Measurements from ENCODE around the gene USP4. TPM values are rescaled to one million over a fixed set of nuclear protein-coding genes. Genes with fewer than 3 reads are reported as not detected.

Gene USP4
- total RNA-seq, 1 donor from 2014 or later, result 21.0 TPM

GRCh38 chr3:49266410-49267095 is 73.3 kb downstream of the USP4 start:
- H3K27ac ChIP-seq, result no peak overlapping the region
- no peak overlapping the region for H3K9ac ChIP-seq
- H3K4me3 ChIP-seq, result no peak overlapping the region
- no peaks in the 10 kb centered on the region for H3K36me3 ChIP-seq
- H3K79me2 ChIP-seq (ENCODE audit: low read depth), result no peaks in the 10 kb centered on the region
- no peaks in the 10 kb centered on the region for H4K20me1 ChIP-seq (ENCODE audit: low read depth)
- DNase-seq (ENCODE audit: low spot score), result no peak
- peak overlapping the region; percentile 50 for H3K27ac Mint-ChIP-seq
- H3K9me3 Mint-ChIP-seq, result no peaks in the 10 kb centered on the region
- H3K9me3 ChIP-seq (ENCODE audit: low read depth), result no peaks in the 10 kb centered on the region
- H3F3A ChIP-seq (ENCODE audit: low read depth), result no peaks in the 10 kb centered on the region
- H3K4me2 ChIP-seq, result no peak overlapping the region
- H2AFZ ChIP-seq (replicated peaks), result no peak overlapping the region
- no peaks in the 10 kb centered on the region for H3K4me1 ChIP-seq
- H3K27me3 Mint-ChIP-seq (ENCODE audit: insufficient read depth, low read depth), result peaks cover 2% of the 10 kb centered on the region
- no peak overlapping the region for H3K4me3 Mint-ChIP-seq
- no peaks in the 10 kb centered on the region for H3K27me3 ChIP-seq
- H3K4me1 Mint-ChIP-seq, result peaks cover 17% of the 10 kb centered on the region
- TF ChIP-seq EZH2 (IDR thresholded peaks at IDR 0.05) (no peak), EZH2phosphoT487 (IDR thresholded peaks at IDR 0.05) (no peak), CTCF (IDR thresholded peaks at IDR 0.05) (no peak)
- peaks cover 10% of the 10 kb centered on the region for H3K36me3 Mint-ChIP-seq

GRCh38 chr3:49265661-49266386 is 74.0 kb downstream of the USP4 start:
- no peak overlapping the region for H3K4me3 Mint-ChIP-seq
- no peaks in the 10 kb centered on the region for H3K9me3 Mint-ChIP-seq
- Histone ChIP-seq H3K4me2 (no peak overlapping the region), H3F3A (ENCODE audit: low read depth) (no peaks in the 10 kb centered on the region), H3K9ac (no peak overlapping the region), H3K27me3 (no peaks in the 10 kb centered on the region), H2AFZ (replicated peaks) (no peak overlapping the region), H4K20me1 (ENCODE audit: low read depth) (no peaks in the 10 kb centered on the region), H3K27ac (no peak overlapping the region), H3K4me3 (no peak overlapping the region), H3K79me2 (ENCODE audit: low read depth) (no peaks in the 10 kb centered on the region), H3K36me3 (no peaks in the 10 kb centered on the region), H3K9me3 (ENCODE audit: low read depth) (no peaks in the 10 kb centered on the region), H3K4me1 (no peaks in the 10 kb centered on the region)
- H3K4me1 Mint-ChIP-seq, result peaks cover 24% of the 10 kb centered on the region
- peaks cover 2% of the 10 kb centered on the region for H3K27me3 Mint-ChIP-seq (ENCODE audit: insufficient read depth, low read depth)
- no peak for DNase-seq (ENCODE audit: low spot score)
- peaks cover 10% of the 10 kb centered on the region for H3K36me3 Mint-ChIP-seq
- H3K27ac Mint-ChIP-seq, result no peak overlapping the region
- TF ChIP-seq EZH2 (IDR thresholded peaks at IDR 0.05), result no peak
- TF ChIP-seq EZH2phosphoT487 (IDR thresholded peaks at IDR 0.05), result no peak
- no peak for TF ChIP-seq CTCF (IDR thresholded peaks at IDR 0.05)

- no peaks in the 10 kb centered on the region for H3K79me2 ChIP-seq (ENCODE audit: low read depth)
- H3K9ac ChIP-seq, result no peak overlapping the region
- no peak for DNase-seq (ENCODE audit: low spot score)
- no peaks in the 10 kb centered on the region for H3K4me1 ChIP-seq
- H3K9me3 Mint-ChIP-seq, result no peaks in the 10 kb centered on the region
- peaks cover 27% of the 10 kb centered on the region for H3K4me1 Mint-ChIP-seq
- H3K4me3 Mint-ChIP-seq, result no peak overlapping the region
- H4K20me1 ChIP-seq (ENCODE audit: low read depth), result no peaks in the 10 kb centered on the region
- no peaks in the 10 kb centered on the region for H3K9me3 ChIP-seq (ENCODE audit: low read depth)
- TF ChIP-seq CTCF (IDR thresholded peaks at IDR 0.05) (no peak), EZH2phosphoT487 (IDR thresholded peaks at IDR 0.05) (no peak), EZH2 (IDR thresholded peaks at IDR 0.05) (no peak)
- H2AFZ ChIP-seq (replicated peaks), result no peak overlapping the region
- no peak overlapping the region for H3K27ac ChIP-seq
- H3K36me3 ChIP-seq, result no peaks in the 10 kb centered on the region
- H3K27me3 Mint-ChIP-seq (ENCODE audit: insufficient read depth, low read depth), result no peaks in the 10 kb centered on the region
- H3F3A ChIP-seq (ENCODE audit: low read depth), result no peaks in the 10 kb centered on the region
- H3K4me3 ChIP-seq, result no peak overlapping the region
- H3K36me3 Mint-ChIP-seq, result no peaks in the 10 kb centered on the region
- no peaks in the 10 kb centered on the region for H3K27me3 ChIP-seq
- H3K4me2 ChIP-seq, result no peak overlapping the region
- no peak overlapping the region for H3K27ac Mint-ChIP-seq
These were observed 76.5 kb downstream of the USP4 start for GRCh38 chr3:49263159-49263889.
